ENCODE results near the gene HNRNPU.
"Not testable (repeated sequence)": the region's sequence is repeated elsewhere in the genome, so short reads cannot be mapped to it uniquely, and the experiment has no call there.

The HNRNPU gene

DNA sequence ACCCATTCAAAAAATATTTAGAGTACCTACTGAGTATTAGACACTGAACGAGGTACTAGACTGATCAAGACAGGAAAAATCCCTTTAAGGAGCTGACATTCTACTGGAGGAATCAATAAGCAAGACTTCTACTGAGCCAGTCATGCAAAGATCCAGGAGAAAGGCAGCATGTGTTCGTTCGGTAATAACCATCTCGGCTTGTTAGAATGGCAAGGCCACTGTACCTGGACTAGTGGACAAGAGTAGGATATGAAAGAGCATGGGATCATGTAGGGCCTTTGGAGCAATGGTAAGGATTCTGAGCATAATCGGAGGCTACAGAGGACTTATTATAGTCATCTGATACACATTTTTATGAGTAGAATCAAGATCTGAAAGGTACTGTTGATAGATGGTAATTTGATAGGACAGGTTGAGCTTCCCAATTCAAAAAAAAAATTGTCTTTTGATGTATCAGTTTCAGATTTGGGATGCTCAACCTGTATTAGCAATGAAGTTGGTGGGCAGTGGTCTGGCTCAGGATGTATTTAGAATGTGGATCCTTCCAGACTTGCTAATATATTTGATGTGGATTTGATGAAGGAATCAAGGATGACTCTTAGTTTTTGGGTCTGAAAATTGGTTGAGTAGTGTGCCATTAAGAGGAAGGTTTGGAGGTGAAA lies 26.6 kb downstream of the HNRNPU start:
- peak overlapping the region; percentile 92 for H3K4me3 ChIP-seq
- peak overlapping the region; percentile 99 for H3K27ac ChIP-seq
- H3K9ac ChIP-seq (ENCODE audit: insufficient read length), result no peak overlapping the region
- H3K9me3 ChIP-seq (ENCODE audit: low read depth, low read length), result no peaks in the 10 kb centered on the region
- DNase-seq (ENCODE audit: low read depth, low spot score), result no peak
- TF ChIP-seq POLR2AphosphoS5 (IDR thresholded peaks at IDR 0.05; ENCODE audit: borderline replicate concordance, low read depth, low read length) (peak; percentile 78), EZH2 (IDR thresholded peaks at IDR 0.05) (no peak)
- H3K36me3 ChIP-seq (ENCODE audit: insufficient read depth, low read length), result peaks cover 39% of the 10 kb centered on the region

GRCh38 chr1:244836584-244836983 lies 27.8 kb downstream of the HNRNPU start:
- DNase-seq (ENCODE audit: low read depth, low spot score), result no peak
- Histone ChIP-seq H3K27ac (peak overlapping the region; percentile 99), H3K9ac (ENCODE audit: insufficient read length) (peak overlapping the region; percentile 96), H3K9me3 (ENCODE audit: low read depth, low read length) (no peaks in the 10 kb centered on the region), H3K4me3 (peak overlapping the region; percentile 92), H3K36me3 (ENCODE audit: insufficient read depth, low read length) (peaks cover 27% of the 10 kb centered on the region)
- no peak for TF ChIP-seq EZH2 (IDR thresholded peaks at IDR 0.05)
- TF ChIP-seq FOXP2 (optimal IDR thresholded peaks at IDR 0.05; ENCODE audit: control extremely low read depth, extremely low read length, insufficient read depth), result no peak
- no peak for TF ChIP-seq POLR2AphosphoS5 (IDR thresholded peaks at IDR 0.05; ENCODE audit: borderline replicate concordance, low read depth, low read length)

DNA sequence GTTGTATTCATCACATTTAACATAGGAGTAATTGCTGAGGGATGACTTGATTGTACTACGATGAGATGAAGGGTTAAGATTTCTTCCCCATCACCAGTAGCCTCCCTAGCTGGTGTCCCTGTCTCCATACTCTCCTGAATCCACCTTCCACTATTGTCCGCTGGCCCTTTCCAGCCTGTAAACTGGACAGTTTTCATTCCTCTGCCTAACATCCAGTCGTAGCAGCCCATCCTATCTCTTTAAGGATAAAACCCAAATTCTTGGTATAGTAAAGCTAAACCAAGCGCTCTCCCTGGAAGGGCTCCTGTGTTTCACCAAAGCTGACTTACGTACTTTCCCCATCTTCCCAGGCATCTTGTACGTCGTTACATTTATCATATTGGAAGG lies 28.2 kb downstream of the HNRNPU start:
- no peak for TF ChIP-seq EZH2 (IDR thresholded peaks at IDR 0.05)
- TF ChIP-seq POLR2AphosphoS5 (IDR thresholded peaks at IDR 0.05; ENCODE audit: borderline replicate concordance, low read depth, low read length), result no peak; the same call in 1 of the 2 replicates
- no peak for TF ChIP-seq FOXP2 (optimal IDR thresholded peaks at IDR 0.05; ENCODE audit: control extremely low read depth, extremely low read length, insufficient read depth)
- Histone ChIP-seq H3K27ac (peak overlapping the region; percentile 99), H3K36me3 (ENCODE audit: insufficient read depth, low read length) (peaks cover 23% of the 10 kb centered on the region), H3K9me3 (ENCODE audit: low read depth, low read length) (no peaks in the 10 kb centered on the region), H3K4me3 (peak overlapping the region; percentile 92), H3K9ac (ENCODE audit: insufficient read length) (peak overlapping the region; percentile 96)
- no peak for DNase-seq (ENCODE audit: low read depth, low spot score)

GRCh38 chr1:244835276-244836134 lies 28.8 kb downstream of the HNRNPU start, which contains the start of gene COX20:
Gene COX20, plus strand, starts transcription at chr1:244835658. Its CDS starts 57 bp downstream, at chr1:244835715.
- H3K9ac ChIP-seq (ENCODE audit: insufficient read length), result peak within 1 kb of the TSS; percentile 96
- H3K4me3 ChIP-seq, result peak within 1 kb of the TSS; percentile 92
- H3K9me3 ChIP-seq (ENCODE audit: low read depth, low read length), result no peaks in the 10 kb centered on the region
- H3K27ac ChIP-seq, result peak within 1 kb of the TSS; percentile 99
- peaks cover 16% of the 10 kb centered on the region for H3K36me3 ChIP-seq (ENCODE audit: insufficient read depth, low read length)
- peak; percentile 60 for DNase-seq (ENCODE audit: low read depth, low spot score)
- TF ChIP-seq EZH2 (IDR thresholded peaks at IDR 0.05) (no peak), POLR2AphosphoS5 (IDR thresholded peaks at IDR 0.05; ENCODE audit: borderline replicate concordance, low read depth, low read length) (peak; percentile 91), FOXP2 (optimal IDR thresholded peaks at IDR 0.05; ENCODE audit: control extremely low read depth, extremely low read length, insufficient read depth) (peak; percentile 39)

- peak; percentile 90 for DNase-seq (ENCODE audit: low read depth, low spot score)
- peak overlapping the region; percentile 96 for H3K9ac ChIP-seq (ENCODE audit: insufficient read length)
- peak overlapping the region; percentile 92 for H3K4me3 ChIP-seq
- H3K9me3 ChIP-seq (ENCODE audit: low read depth, low read length), result no peaks in the 10 kb centered on the region
- H3K36me3 ChIP-seq (ENCODE audit: insufficient read depth, low read length), result peaks cover 9% of the 10 kb centered on the region
- peak overlapping the region; percentile 99 for H3K27ac ChIP-seq
- TF ChIP-seq EZH2 (IDR thresholded peaks at IDR 0.05) (no peak), POLR2AphosphoS5 (IDR thresholded peaks at IDR 0.05; ENCODE audit: borderline replicate concordance, low read depth, low read length) (peak; percentile 56), FOXP2 (optimal IDR thresholded peaks at IDR 0.05; ENCODE audit: control extremely low read depth, extremely low read length, insufficient read depth) (peak; percentile 69)
Measured at GRCh38 chr1:244834543-244835275, 29.6 kb downstream of the HNRNPU start.

DNA sequence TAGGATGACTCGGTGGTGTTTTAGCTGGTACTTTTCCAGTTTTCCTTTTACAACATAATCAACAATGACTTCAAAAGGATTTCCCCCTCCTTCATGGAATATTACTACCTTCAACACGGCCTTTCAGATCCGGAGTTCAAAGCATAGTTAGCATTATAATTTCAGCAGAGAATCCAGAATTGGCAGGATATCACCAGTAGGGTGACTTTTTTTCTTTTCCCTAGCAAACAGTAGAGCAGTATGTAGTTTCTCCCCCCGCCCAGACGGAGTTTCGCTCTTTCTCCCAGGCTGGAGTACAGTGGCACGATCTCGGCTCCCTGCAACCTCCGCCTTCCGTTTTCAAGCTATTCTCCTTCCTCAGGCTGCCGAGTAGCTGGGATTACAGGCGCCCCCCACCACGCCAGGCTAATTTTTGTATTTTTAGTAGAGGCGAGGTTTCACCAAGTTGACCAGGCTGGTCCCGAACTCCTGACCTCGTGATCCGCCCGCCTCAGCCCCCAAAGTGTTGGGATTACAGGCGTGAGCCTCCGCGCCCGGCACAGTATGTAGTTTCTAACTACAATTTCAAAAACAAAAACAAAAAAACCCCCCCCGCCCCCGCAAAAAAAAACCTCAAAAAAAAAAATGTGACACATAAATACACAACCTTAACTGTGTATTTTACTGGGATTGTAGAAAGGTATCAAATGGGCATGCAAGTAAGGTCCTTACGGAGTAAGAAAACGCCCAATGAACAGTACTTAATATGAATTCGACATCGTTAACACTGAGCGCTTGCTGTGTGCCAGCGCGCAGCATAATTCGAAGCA lies 30.4 kb downstream of the HNRNPU start:
- peak overlapping the region; percentile 99 for H3K27ac ChIP-seq
- peak; percentile 75 for DNase-seq (ENCODE audit: low read depth, low spot score)

GRCh38 chr1:244833260-244833659 lies 31.1 kb downstream of the HNRNPU start:
- H3K36me3 ChIP-seq (ENCODE audit: insufficient read depth, low read length); H3K9me3 ChIP-seq (ENCODE audit: low read depth, low read length); DNase-seq (ENCODE audit: low read depth, low spot score): not testable (repeated sequence)
- Histone ChIP-seq H3K9ac (ENCODE audit: insufficient read length) (peak overlapping the region; percentile 96), H3K27ac (peak overlapping the region; percentile 99), H3K4me3 (peak overlapping the region; percentile 92)

More for the DNA sequence above, 30.4 kb downstream of the HNRNPU start:
- TF ChIP-seq FOXP2 (optimal IDR thresholded peaks at IDR 0.05; ENCODE audit: control extremely low read depth, extremely low read length, insufficient read depth), result no peak
- no peak for TF ChIP-seq EZH2 (IDR thresholded peaks at IDR 0.05)
- TF ChIP-seq POLR2AphosphoS5 (IDR thresholded peaks at IDR 0.05; ENCODE audit: borderline replicate concordance, low read depth, low read length), result 0 out of 2 replicates have a peak, but pooled peaks have one; percentile 21
- Histone ChIP-seq H3K9ac (ENCODE audit: insufficient read length) (peak overlapping the region; percentile 96), H3K36me3 (ENCODE audit: insufficient read depth, low read length) (peaks cover under 1% of the 10 kb centered on the region), H3K9me3 (ENCODE audit: low read depth, low read length) (no peaks in the 10 kb centered on the region), H3K4me3 (peak overlapping the region; percentile 92)
